Astrocyte of the spinal cord (primary cell): ENCODE results near the gene POLE3.
"Not testable (repeated sequence)": the region's sequence is repeated elsewhere in the genome, so short reads cannot be mapped to it uniquely, and the experiment has no call there.

Experiments
- DNase-seq: peaks from one replicate; pipeline ENCODE4 v3.0.0; 2011; ENCODE audit warnings: low read depth, low spot score
- H3K4me3 ChIP-seq: 2 replicates; pipeline ENCODE4 v1.5.1; 2011; ENCODE audit warnings: low read depth, mild to moderate bottlenecking, low read length, moderate library complexity
- CTCF ChIP-seq: IDR thresholded peaks from 2 replicates; pipeline ENCODE4 v1.5.1; 2012; ENCODE audit warnings: low read depth, mild to moderate bottlenecking, low read length, inconsistent platforms
- in situ Hi-C: cut with HindIII; loops from 2 replicates; pipeline ENCODE4 v1.10.0; 2017; ENCODE audit warnings: low sequenced_read_pairs

Gene POLE3

DNA sequence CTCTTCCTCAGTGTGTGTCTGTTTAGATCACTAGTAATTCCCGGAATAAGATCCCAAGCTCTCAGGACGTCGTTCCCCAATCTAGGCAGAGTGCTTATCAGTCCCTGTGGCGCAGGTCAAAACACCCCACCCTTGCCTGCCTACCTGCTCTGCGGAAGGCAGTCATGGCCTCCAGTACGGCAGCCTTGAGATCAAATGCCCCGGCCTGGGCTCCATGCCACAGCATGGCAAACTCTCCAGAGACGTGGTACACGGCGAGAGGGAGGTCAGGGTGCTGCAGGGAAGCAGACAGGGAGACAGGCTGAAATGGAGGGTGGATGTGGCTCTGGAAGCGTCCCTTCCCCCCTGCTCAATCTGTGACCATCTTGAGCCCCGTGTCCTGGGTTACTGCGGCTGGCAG lies 21.6 kb downstream of the POLE3 start:
- H3K4me3 ChIP-seq = no peak overlapping the region
- no peak for TF ChIP-seq CTCF
- in situ Hi-C loops = no loop called here
- no peak for DNase-seq

GRCh38 chr9:113387560-113388230 lies 22.8 kb downstream of the POLE3 start:
- in situ Hi-C loops = no loop called here
- no peak for DNase-seq
- no peak for TF ChIP-seq CTCF
- no peak overlapping the region for H3K4me3 ChIP-seq

- H3K4me3 ChIP-seq = no peak overlapping the region
- DNase-seq = no peak
- TF ChIP-seq CTCF = no peak
- in situ Hi-C loops = no loop called here
Observed at GRCh38 chr9:113386571-113387393, 23.7 kb downstream of the POLE3 start.

- H3K4me3 ChIP-seq = no peak overlapping the region
- DNase-seq = no peak
- in situ Hi-C loops = no loop called here
- TF ChIP-seq CTCF = no peak
Observed at GRCh38 chr9:113381909-113382411, 28.5 kb downstream of the POLE3 start.

- DNase-seq, H3K4me3 ChIP-seq, in situ Hi-C loops: not testable (repeated sequence)
Observed at GRCh38 chr9:113381441-113381840, 29.0 kb downstream of the POLE3 start.

- in situ Hi-C loops = no loop called here
- no peak for TF ChIP-seq CTCF
- DNase-seq = no peak
Observed at GRCh38 chr9:113380869-113381378, 29.6 kb downstream of the POLE3 start.

GRCh38 chr9:113379829-113380210 lies 30.7 kb downstream of the POLE3 start:
- H3K4me3 ChIP-seq, in situ Hi-C loops, DNase-seq: not testable (repeated sequence)

More at GRCh38 chr9:113380869-113381378, 29.6 kb downstream of the POLE3 start:
- no peak overlapping the region for H3K4me3 ChIP-seq

DNA sequence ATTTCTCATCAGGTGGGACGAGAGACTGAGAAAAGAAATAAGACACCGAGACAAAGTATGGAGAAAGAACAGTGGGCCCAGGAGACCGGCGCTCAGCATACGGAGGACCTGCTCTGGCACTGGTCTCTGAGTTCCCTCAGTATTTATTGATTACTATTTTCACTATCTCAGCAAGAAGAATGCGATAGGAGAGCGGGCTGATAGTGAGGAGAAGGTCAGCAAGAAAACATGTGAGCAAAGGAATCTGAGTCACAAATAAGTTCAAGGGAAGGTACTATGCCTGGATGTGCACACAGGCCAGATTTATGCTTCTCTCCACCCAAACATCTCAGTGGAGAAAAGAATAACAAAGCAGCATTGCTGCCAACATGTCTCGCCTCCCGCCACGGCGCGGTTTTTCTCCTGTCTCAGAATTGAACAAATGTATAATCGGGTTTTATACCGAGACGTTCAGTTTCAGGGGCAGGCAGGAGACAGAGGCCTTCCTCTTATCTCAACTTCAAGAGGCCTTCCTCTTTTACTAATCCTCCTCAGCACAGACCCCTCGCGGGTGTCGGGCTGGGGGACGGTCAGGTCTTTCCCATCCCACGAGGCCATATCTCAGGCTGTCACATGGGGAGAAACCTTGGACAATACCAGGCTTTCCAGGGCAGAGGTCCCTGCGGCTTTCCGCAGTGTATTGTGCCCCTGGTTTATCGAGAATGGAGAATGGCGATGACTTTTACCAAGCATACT lies 31.2 kb downstream of the POLE3 start:
- H3K4me3 ChIP-seq, DNase-seq, in situ Hi-C loops: not testable (repeated sequence)
